Natural killer cell (primary cell): ENCODE results near the gene GNAZ. TPM values are rescaled to one million over a fixed set of nuclear protein-coding genes. Genes with fewer than 3 reads are reported as not detected.

Source experiments
- ATAC-seq, 3 donors: fragments of 150-1000 bp in 2 of 3; fragments of 200-7000 bp in 1 of 3; cut with Tn5 transposase; 1 replicate in 1 of 3; 2 replicates in 2 of 3; pipeline ENCODE4 v1.10.0; 2021; ENCODE audit warnings: mild to moderate bottlenecking in 2 of 3, moderate library complexity in 2 of 3
- DNase-seq, 2 donors: peaks; one replicate each; pipeline versions ENCODE4 v3.0.0 to v3.0.0-alpha.2; 2013 to 2021; ENCODE audit warnings: mixed read lengths in 1 of 2
- H3K27ac ChIP-seq: one replicate; pipeline ENCODE4 v1.5.1; 2013; ENCODE audit warnings: mild to moderate bottlenecking, low read length
- H3K27me3 ChIP-seq: one replicate; pipeline ENCODE4 v1.6.1; 2013; ENCODE audit warnings: low read length; ENCODE audit not compliant: control insufficient read depth, insufficient read depth
- H3K36me3 ChIP-seq: one replicate; pipeline ENCODE4 v1.6.1; 2013; ENCODE audit warnings: low read length; ENCODE audit not compliant: control insufficient read depth, insufficient read depth
- H3K4me1 ChIP-seq: one replicate; pipeline ENCODE4 v1.6.1; 2013; ENCODE audit warnings: low read length; ENCODE audit not compliant: control insufficient read depth, insufficient read depth
- H3K4me3 ChIP-seq: one replicate; pipeline ENCODE4 v1.5.1; 2013; ENCODE audit warnings: low read length
- H3K9me3 ChIP-seq: one replicate; pipeline ENCODE4 v1.6.1; 2013; ENCODE audit warnings: low read length; ENCODE audit not compliant: control insufficient read depth, insufficient read depth
- H3K27ac Mint-ChIP-seq, 2 donors: one replicate each; pipeline ENCODE4 v1.8.0; 2022; ENCODE audit warnings: mild to moderate bottlenecking in 2 of 2, mixed read lengths in 2 of 2, moderate library complexity in 1 of 2
- H3K27me3 Mint-ChIP-seq, 2 donors: one replicate each; pipeline ENCODE4 v1.8.0; 2022; ENCODE audit warnings: low read depth in 2 of 2, mixed read lengths in 2 of 2
- H3K36me3 Mint-ChIP-seq: one replicate; pipeline ENCODE4 v1.8.0; 2022; ENCODE audit warnings: mixed read lengths
- H3K4me1 Mint-ChIP-seq, 2 donors: one replicate each; pipeline ENCODE4 v1.8.0; 2022; ENCODE audit warnings: mixed read lengths in 2 of 2
- H3K4me3 Mint-ChIP-seq: one replicate; pipeline ENCODE4 v1.8.0; 2022; ENCODE audit warnings: mild to moderate bottlenecking, moderate library complexity, mixed read lengths
- H3K9me3 Mint-ChIP-seq, 2 donors: one replicate each; pipeline ENCODE4 v1.8.0; 2022; ENCODE audit warnings: mixed read lengths in 2 of 2
- CTCF ChIP-seq: fragments of 200-600 bp; IDR thresholded peaks from one replicate; pipeline ENCODE4 v1.8.0; 2022; ENCODE audit warnings: antibody characterized with exemption
- WGBS: methylation state at CpG from one replicate; pipeline ENCODE4 v1.1.7; 2013; ENCODE audit warnings: missing lambda C conversion rate; ENCODE audit not compliant: insufficient coverage; 5-methylcytosine and 5-hydroxymethylcytosine counted together
- intact Hi-C: fragments of 100-400 bp; cut with micrococcal nuclease; formaldehyde crosslinking; loops from one replicate; pipeline ENCODE4 v1.14.2; 2022
- total RNA-seq, 4 donors: library from RNA; stranded (reverse); fragments of 120-200 nt in 1 of 4; gene quantifications; one replicate each; pipeline versions ENCODE4 v1.2.3 to v1.2.4, GENCODE V29; 2013 to 2022

Gene GNAZ
- total RNA-seq, 3 donors from 2014 or later (not counting 1 experiment from before 2014, with no cell fraction given) = 4.5 to 7.5 (median 5.6) TPM

DNA sequence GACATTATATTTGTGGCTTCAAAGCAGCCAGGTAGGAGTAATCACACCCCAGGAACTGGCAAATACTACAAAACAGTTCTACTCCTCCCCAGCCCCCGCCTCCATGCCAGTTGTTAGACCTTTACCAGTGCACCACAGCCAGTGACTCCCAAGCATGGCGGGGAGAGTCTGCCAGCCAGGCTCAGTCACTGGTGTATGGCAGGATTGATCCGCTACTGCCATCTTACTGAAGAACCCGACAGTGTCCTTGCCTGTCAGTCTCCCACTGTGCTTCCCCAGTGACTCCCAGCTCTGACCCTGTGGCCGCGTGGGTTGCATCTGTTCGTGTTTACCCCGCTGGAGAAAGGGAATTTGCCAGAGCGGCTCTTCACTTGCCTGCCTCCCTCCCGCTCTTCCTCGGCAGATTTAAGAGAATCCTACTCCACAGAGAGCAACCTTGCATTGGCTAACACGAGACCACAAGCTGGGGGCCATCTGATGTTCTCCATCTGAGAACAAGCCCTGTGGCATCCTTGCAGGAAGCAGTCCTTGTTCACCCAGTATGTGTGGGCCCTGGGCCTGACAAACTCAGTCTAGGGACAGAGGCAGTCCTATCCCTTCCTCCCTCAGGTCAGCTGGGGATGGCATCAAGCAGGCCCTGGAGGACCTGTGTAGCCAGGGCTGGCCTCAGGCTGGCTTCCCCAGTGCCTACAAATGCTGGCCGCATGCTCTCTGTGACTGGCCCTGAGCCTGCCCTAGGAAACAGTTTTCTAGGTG, 33.1 kb downstream of the GNAZ start:
- H3K27me3 Mint-ChIP-seq = no peaks in the 10 kb centered on the region
- no peaks in the 10 kb centered on the region for H3K4me1 Mint-ChIP-seq
- intact Hi-C loops = no loop called here
- Histone ChIP-seq H3K27ac (no peak overlapping the region), H3K4me3 (no peak overlapping the region), H3K27me3 (no peaks in the 10 kb centered on the region), H3K36me3 (no peaks in the 10 kb centered on the region), H3K4me1 (no peaks in the 10 kb centered on the region), H3K9me3 (no peaks in the 10 kb centered on the region)
- no peak for ATAC-seq
- H3K36me3 Mint-ChIP-seq = no peaks in the 10 kb centered on the region
- no peaks in the 10 kb centered on the region for H3K9me3 Mint-ChIP-seq
- H3K4me3 Mint-ChIP-seq = no peak overlapping the region
- TF ChIP-seq CTCF = no peak
- H3K27ac Mint-ChIP-seq = no peak overlapping the region
- DNase-seq = no peak
- 95% methylated on average over 13 of the region's 13 CpGs for WGBS

GRCh38 chr22:23104187-23104971, 34.1 kb downstream of the GNAZ start:
- Histone ChIP-seq H3K36me3 (no peaks in the 10 kb centered on the region), H3K27ac (no peak overlapping the region), H3K9me3 (no peaks in the 10 kb centered on the region), H3K27me3 (no peaks in the 10 kb centered on the region), H3K4me3 (no peak overlapping the region), H3K4me1 (no peaks in the 10 kb centered on the region)
- Mint-ChIP-seq H3K4me1 (no peaks in the 10 kb centered on the region), H3K27me3 (no peaks in the 10 kb centered on the region), H3K4me3 (no peak overlapping the region), H3K9me3 (no peaks in the 10 kb centered on the region), H3K36me3 (no peaks in the 10 kb centered on the region), H3K27ac (no peak overlapping the region)
- intact Hi-C loops = no loop called here
- WGBS = 94% methylated on average over 11 of the region's 12 CpGs
- DNase-seq = no peak
- no peak for TF ChIP-seq CTCF
- ATAC-seq = no peak

DNA sequence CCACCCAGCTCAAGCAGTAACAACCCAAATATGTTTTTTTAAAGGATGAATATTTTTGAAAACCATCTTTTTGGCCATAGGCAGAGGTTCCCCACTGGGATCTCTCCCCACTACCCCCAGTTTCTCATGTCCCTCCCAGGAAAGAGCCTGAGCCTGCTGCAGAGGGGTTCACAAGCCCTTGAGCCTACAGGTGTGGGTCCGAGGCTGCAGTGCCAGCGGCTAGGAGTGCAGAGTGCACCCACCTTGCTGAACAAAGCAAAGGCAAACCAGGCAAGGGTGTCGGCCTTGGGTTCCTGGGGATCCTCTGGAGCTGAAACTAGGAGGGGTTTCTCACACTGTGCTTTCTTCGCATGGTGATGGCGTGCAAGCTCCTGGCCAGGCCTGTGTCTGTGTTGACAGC, 35.0 kb downstream of the GNAZ start:
- H3K27ac Mint-ChIP-seq = no peak overlapping the region
- TF ChIP-seq CTCF = no peak
- H3K27me3 Mint-ChIP-seq = no peaks in the 10 kb centered on the region
- DNase-seq (no peak), ATAC-seq (no peak)
- 91% methylated on average over 5 of the region's 5 CpGs for WGBS
- Histone ChIP-seq H3K27ac (no peak overlapping the region), H3K36me3 (no peaks in the 10 kb centered on the region), H3K4me3 (no peak overlapping the region), H3K27me3 (no peaks in the 10 kb centered on the region), H3K9me3 (no peaks in the 10 kb centered on the region), H3K4me1 (no peaks in the 10 kb centered on the region)
- intact Hi-C loops = no loop called here
- no peaks in the 10 kb centered on the region for H3K4me1 Mint-ChIP-seq
- no peaks in the 10 kb centered on the region for H3K9me3 Mint-ChIP-seq
- no peak overlapping the region for H3K4me3 Mint-ChIP-seq
- no peaks in the 10 kb centered on the region for H3K36me3 Mint-ChIP-seq
